Heart left ventricle (tissue), 16 donors: ENCODE data around the gene DAPL1. TPM values are rescaled to one million over a fixed set of nuclear protein-coding genes. Genes with fewer than 3 reads are reported as not detected.

Source experiments
- ATAC-seq, 4 donors: fragments of 200-7000 bp; cut with Tn5 transposase; one replicate each; pipeline ENCODE4 v1.9.1; 2020 to 2022; ENCODE audit warnings: moderate library complexity in 4 of 4, mild to moderate bottlenecking in 3 of 4, moderate number of reproducible peaks in 1 of 4
- DNase-seq, 5 donors: peaks; one replicate each; pipeline ENCODE4 v3.0.0-alpha.2; 2020
- H3K27ac ChIP-seq, 12 donors: fragments of 200-600 bp; sonication (generic) in 4 of 12; one replicate each; pipeline versions ENCODE4 v1.5.0 to v1.8.0; 2016 to 2022; ENCODE audit warnings: mild to moderate bottlenecking in 2 of 12
- H3K27me3 ChIP-seq, 9 donors: fragments of 200-600 bp; sonication (generic) in 2 of 9; one replicate each; pipeline versions ENCODE4 v1.5.1 to v1.8.0; 2016 to 2022; ENCODE audit warnings: mild to moderate bottlenecking in 3 of 9
- H3K36me3 ChIP-seq, 9 donors: fragments of 200-600 bp; sonication (generic) in 2 of 9; one replicate each; pipeline versions ENCODE4 v1.5.0 to v1.8.0; 2018 to 2022; ENCODE audit warnings: mild to moderate bottlenecking in 2 of 9
- H3K4me1 ChIP-seq, 12 donors: fragments of 200-600 bp; sonication (generic) in 4 of 12; one replicate each; pipeline versions ENCODE4 v1.5.0 to v1.8.0; 2016 to 2022; ENCODE audit warnings: mild to moderate bottlenecking in 3 of 12
- H3K4me3 ChIP-seq, 12 donors: fragments of 200-600 bp; sonication (generic) in 4 of 12; one replicate each; pipeline versions ENCODE4 v1.5.0 to v1.8.0; 2017 to 2022; ENCODE audit warnings: mild to moderate bottlenecking in 9 of 12, moderate library complexity in 4 of 12
- H3K9me3 ChIP-seq, 12 donors: fragments of 200-600 bp; sonication (generic) in 4 of 12; one replicate each; pipeline versions ENCODE4 v1.5.0 to v1.8.0; 2016 to 2022; ENCODE audit warnings: mild to moderate bottlenecking in 1 of 12
- CTCF ChIP-seq, 12 donors: fragments of 200-600 bp; sonication (generic) in 4 of 12; IDR thresholded peaks; one replicate each; pipeline versions ENCODE4 v1.5.0 to v1.8.0; 2018 to 2022; ENCODE audit warnings: antibody characterized with exemption in 12 of 12, mild to moderate bottlenecking in 5 of 12
- POLR2A ChIP-seq, 2 donors: fragments of 450-650 bp; IDR thresholded peaks; one replicate each; pipeline ENCODE4 v1.6.1; 2017; ENCODE audit warnings: antibody characterized with exemption in 2 of 2, mild to moderate bottlenecking in 2 of 2, moderate library complexity in 2 of 2
- WGBS, 4 donors: extraction: QIAGEN DNeasy Blood & Tissue Kit in 2 of 4; methylation state at CpG; one replicate each; pipeline versions ENCODE4 v1.1.5 to v1.1.7; 2013 to 2018; 5-methylcytosine and 5-hydroxymethylcytosine counted together
- intact Hi-C, 10 donors: fragments of 100-400 bp; cut with DNase I; formaldehyde crosslinking; loops; one replicate each; pipeline versions ENCODE4 v1.11.1 to v1.14.2; 2022
- polyA plus RNA-seq, 2 donors: library from polyadenylated mRNA; stranded (reverse); fragments of 200-250 nt; gene quantifications; one replicate each; pipeline ENCODE4 v1.2.3, GENCODE V29; 2013
- total RNA-seq, 9 donors: library from RNA; depleted of rRNA in 2 of 9; stranded (reverse); fragments of >200 nt in 2 of 9; fragmentation: NEBNext Ultra II Directional in 3 of 9; extraction: Animal tissue kit (Norgen Biotek cat#: 25700) in 3 of 9; gene quantifications; one replicate each; pipeline versions ENCODE4 v1.1.0 to v1.2.4, GENCODE V29; 2016 to 2023
- donor health status: ischemic (EF 13 %, LVEDD 7.1; RV severe dilation, severe dysfunction).
- donor health status: healthy with polysubstance abuse.
- donor health status: DM: no; HTN: yes; CAD: no.
- donor health status: DM: no; HTN: no; CAD: no.
- donor health status: ischemic (EF 25% LVEDD 6.9; RV normal size, moderate dysfunction).
- donor health status: ischemic (EF 25% LVEDD 5.7; RV mildly dilated, moderate dysfunction).
- donor health status: healthy.
- donor health status: DM: yes; HTN: yes; CAD: no.
- donor health status: ischemic (EF 35%, LVEDD 5.7; RV mildly dilated, moderate dysfunction).
- donor health status: nonischemic (EF 11% LVEDD 7.7; RV severe dilation, severe dysfunction).
- donor health status: DM: yes; HTN: yes; CAD: no.
- donor health status: PGD.
- donor health status: ischemic (EF 29% LVEDD 5.4; RV normal size, mild dysfunction).
- donor health status: nonischemic (EF 23%, LVEDD 6.1; RV moderate dilation, normal function).

The DAPL1 gene
- total and polyA plus RNA-seq, 11 donors, result 1.3 TPM; not detected in 10

- WGBS, 4 donors, result 66 to 89% (median 89%) methylated on average over 2 of the region's 2 CpGs
- no peaks in the 10 kb centered on the region for H3K27me3 ChIP-seq
- intact Hi-C loops, result no loop called here
- peak overlapping the region in 1 of 12 donors; percentile 22 for H3K27ac ChIP-seq
- peaks cover 0 to 12% (median 2%) of the 10 kb centered on the region in 12 donors for H3K4me1 ChIP-seq
- no peak for DNase-seq
- no peak for ATAC-seq
- H3K36me3 ChIP-seq, result no peaks in the 10 kb centered on the region
- TF ChIP-seq POLR2A (IDR thresholded peaks at IDR 0.05), result no peak
- H3K4me3 ChIP-seq, result no peak overlapping the region
- H3K9me3 ChIP-seq, result no peaks in the 10 kb centered on the region
These were observed 8.4 kb downstream of the DAPL1 start for GRCh38 chr2:158803506-158803905.

- Histone ChIP-seq H3K4me3 (no peak overlapping the region), H3K36me3 (no peaks in the 10 kb centered on the region), H3K27ac (no peak overlapping the region), H3K27me3 (no peaks in the 10 kb centered on the region), H3K9me3 (no peaks in the 10 kb centered on the region), H3K4me1 (peaks cover 0 to 12% (median 2%) of the 10 kb centered on the region in 12 donors)
- intact Hi-C loops, result no loop called here
- TF ChIP-seq POLR2A (IDR thresholded peaks at IDR 0.05) (no peak), CTCF (IDR thresholded peaks at IDR 0.05) (no peak)
- ATAC-seq, result no peak
- no peak for DNase-seq
- 45 to 64% (median 51%) methylated on average over 4 of the region's 4 CpGs for WGBS, 4 donors
These were observed 10.1 kb downstream of the DAPL1 start for GRCh38 chr2:158805255-158805654.

GRCh38 chr2:158805936-158806335, 10.8 kb downstream of the DAPL1 start:
- H3K4me3 ChIP-seq, result no peak overlapping the region
- no peaks in the 10 kb centered on the region for H3K36me3 ChIP-seq
- DNase-seq (no peak), ATAC-seq (no peak)
- intact Hi-C loops, result no loop called here
- 80 to 89% (median 83%) methylated on average over 1 of the region's 1 CpG for WGBS, 4 donors
- no peaks in the 10 kb centered on the region for H3K27me3 ChIP-seq
- no peaks in the 10 kb centered on the region for H3K9me3 ChIP-seq
- TF ChIP-seq CTCF (IDR thresholded peaks at IDR 0.05), result no peak
- no peak for TF ChIP-seq POLR2A (IDR thresholded peaks at IDR 0.05)
- H3K4me1 ChIP-seq, result peaks cover 0 to 12% (median 2%) of the 10 kb centered on the region in 12 donors
- H3K27ac ChIP-seq, result no peak overlapping the region

- 93 to 99% (median 97%) methylated on average over 4 of the region's 4 CpGs for WGBS, 4 donors
These were observed 11.8 kb downstream of the DAPL1 start for GRCh38 chr2:158806941-158807340.

More at GRCh38 chr2:158806941-158807340, 11.8 kb downstream of the DAPL1 start:
- no peak for ATAC-seq
- Histone ChIP-seq H3K27me3 (no peaks in the 10 kb centered on the region), H3K27ac (no peak overlapping the region), H3K4me3 (no peak overlapping the region), H3K9me3 (no peaks in the 10 kb centered on the region), H3K4me1 (peaks cover 0 to 15% (median 2%) of the 10 kb centered on the region in 12 donors), H3K36me3 (no peaks in the 10 kb centered on the region)
- TF ChIP-seq CTCF (IDR thresholded peaks at IDR 0.05) (no peak), POLR2A (IDR thresholded peaks at IDR 0.05) (no peak)
- DNase-seq, result no peak
- intact Hi-C loops, result no loop called here
